Epithelial cell of esophagus (primary cell): ENCODE results near the gene CCDC9.

ENCODE experiments used
- DNase-seq: peaks from one replicate; pipeline ENCODE4 v3.0.0; 2010; ENCODE audit warnings: low read depth
- H3K4me3 ChIP-seq: 2 replicates; pipeline ENCODE4 v1.5.1; 2011; ENCODE audit warnings: mild to moderate bottlenecking, low read length, control low read depth
- CTCF ChIP-seq: IDR thresholded peaks from 2 replicates; pipeline ENCODE4 v1.5.1; 2011; ENCODE audit warnings: low read depth, mild to moderate bottlenecking, low read length, control low read depth, inconsistent platforms; ENCODE audit not compliant: insufficient read depth; ENCODE audit errors: missing control alignments

CCDC9 gene

DNA sequence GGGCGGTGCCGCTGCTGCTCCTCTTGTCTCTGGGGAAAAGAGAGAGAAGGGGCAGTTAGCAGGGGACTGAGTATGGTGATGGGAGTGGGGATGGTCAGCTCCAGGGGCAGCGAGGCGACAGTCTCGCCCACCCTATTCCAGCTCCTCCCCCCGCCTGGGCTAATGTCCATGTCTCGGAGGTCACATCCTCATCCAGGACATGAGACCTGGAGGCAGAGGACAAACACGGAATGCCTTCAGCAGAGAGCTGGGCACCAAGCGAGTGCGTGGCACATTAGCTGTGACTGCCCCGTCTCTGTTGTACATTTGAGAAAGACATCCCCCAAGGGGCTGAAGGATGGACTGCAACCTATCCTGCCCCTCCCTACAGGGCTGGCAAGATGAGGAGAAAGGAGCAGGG, 34.4 kb upstream of the CCDC9 start:
- no peak overlapping the region for H3K4me3 ChIP-seq
- no peak for DNase-seq
- TF ChIP-seq CTCF: no peak

GRCh38 chr19:47225746-47226425, 30.4 kb upstream of the CCDC9 start:
- H3K4me3 ChIP-seq: peak overlapping the region; percentile 16
- DNase-seq: peak; percentile 82
- TF ChIP-seq CTCF: no peak

GRCh38 chr19:47226426-47227351, 29.6 kb upstream of the CCDC9 start:
- TF ChIP-seq CTCF: no peak
- peak; percentile 41 for DNase-seq

DNA sequence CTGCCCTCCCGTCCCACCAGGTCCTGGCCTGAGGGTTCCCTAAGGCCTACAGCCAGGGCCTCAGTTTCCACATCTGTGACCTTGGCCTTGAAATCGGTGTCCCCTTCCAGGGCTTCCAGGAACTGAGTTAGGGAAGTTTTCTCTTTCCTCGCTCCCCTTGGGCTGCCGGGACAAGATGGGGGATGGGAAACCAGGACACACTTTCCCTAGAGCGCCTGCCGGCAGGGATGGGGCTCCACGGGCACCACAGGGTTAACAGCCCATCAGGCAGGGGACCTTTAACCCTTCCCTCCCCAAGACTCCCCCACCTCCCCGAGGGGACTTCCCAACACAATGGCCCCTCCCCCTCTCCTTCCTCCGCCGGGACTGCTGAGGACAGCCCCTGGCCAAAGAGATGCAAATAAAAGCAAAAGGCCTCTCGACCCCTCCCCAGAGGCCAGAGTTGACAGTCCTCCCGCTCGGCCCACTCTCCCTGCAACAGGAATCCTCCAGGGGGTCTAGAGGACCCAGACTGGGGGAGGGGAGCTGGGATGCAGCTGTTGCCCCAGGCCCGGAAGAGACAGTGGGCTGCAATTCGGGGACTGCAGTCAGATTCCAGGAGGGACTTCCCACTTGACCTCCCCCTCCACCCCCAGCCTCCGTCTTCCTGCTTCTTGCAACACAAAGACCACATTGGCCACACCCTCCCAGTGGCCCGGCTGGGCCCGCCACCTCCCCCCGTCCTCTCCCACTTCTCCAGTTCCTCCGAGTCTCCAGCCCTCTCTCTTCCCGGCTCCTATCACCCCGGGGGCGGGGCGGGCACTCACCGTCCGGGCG, 28.8 kb upstream of the CCDC9 start:
- TF ChIP-seq CTCF: no peak
- H3K4me3 ChIP-seq: peak overlapping the region; percentile 24
- peak; percentile 78 for DNase-seq

More at GRCh38 chr19:47226426-47227351, 29.6 kb upstream of the CCDC9 start:
- peak overlapping the region; percentile 24 for H3K4me3 ChIP-seq

DNA sequence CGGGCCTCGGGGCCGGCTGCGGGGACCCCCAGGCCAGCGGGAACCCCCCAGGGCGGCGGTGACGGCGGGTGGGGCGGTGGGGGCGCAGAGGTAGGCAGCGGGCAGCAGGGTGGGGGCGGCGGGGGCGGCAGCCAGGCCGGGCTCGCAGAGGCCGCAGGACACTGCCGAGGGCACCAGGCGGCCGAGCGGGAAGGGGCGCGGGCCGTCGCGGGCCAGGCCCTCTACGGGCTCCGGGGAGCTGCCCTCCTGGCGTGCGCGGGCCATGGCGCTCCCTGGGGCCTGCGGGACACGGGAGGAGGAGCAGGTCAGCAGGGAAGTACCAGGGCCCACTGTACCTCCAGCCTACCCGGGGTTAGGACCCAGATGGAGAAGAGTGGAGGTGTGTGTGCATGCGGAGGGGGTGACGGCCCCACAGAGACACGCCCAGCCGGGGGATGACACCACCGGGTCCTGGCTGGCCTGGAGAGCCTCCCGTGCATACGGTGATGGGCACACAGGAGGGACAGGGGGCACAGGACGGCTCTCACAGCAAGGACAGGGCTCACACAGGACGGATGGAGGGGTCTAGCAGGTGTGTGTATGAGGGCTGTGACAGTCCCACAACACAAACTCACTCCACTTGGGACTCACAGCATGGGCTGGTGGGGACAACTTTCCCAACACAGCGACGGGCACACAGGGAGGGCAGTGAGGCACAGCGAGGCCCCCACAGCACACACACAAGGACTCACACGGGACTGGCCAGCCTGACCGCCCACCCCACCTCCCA, 28.0 kb upstream of the CCDC9 start:
- DNase-seq: peak; percentile 41
- TF ChIP-seq CTCF: no peak
- H3K4me3 ChIP-seq: peak overlapping the region; percentile 89

DNA sequence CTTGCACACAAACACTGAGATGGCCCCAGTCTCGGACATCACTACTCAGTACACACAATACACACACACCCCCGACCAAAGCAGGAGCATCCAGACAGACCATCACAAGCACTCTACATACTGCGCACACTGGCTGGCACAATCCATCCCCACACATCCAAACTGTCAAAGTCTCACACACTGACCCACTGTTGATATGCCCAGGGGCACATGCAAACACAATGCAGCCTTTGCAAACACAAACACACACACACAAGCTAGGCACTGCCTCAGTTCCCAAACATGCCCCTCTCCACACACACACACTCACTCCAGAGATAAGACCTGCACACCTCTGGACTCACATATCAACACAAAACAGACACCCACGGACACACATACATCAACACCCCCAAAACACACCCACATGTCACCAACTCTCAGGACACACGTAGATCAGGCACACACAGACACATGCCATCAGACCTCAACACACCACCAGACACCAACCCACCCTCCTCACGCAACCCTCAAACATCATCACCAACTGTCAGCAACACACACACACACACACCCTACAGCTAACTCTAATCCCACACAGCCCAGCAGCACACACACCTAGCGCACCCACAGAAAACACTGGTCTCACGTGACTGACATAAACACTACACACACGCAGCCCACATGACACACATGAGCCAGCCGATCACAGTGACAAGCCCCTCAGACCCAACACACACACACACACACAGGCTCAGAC, 27.2 kb upstream of the CCDC9 start:
- TF ChIP-seq CTCF: no peak
- peak overlapping the region; percentile 89 for H3K4me3 ChIP-seq
- peak; percentile 47 for DNase-seq
